ENCODE measurements around the gene STK38. TPM values are rescaled to one million over a fixed set of nuclear protein-coding genes. Genes with fewer than 3 reads are reported as not detected.

STK38 gene
- total RNA-seq (2021; ENCODE audit: unreplicated experiment) = 20.1 TPM
- polyA plus RNA-seq (2012) = 9.6 and 13.5 TPM in 2 replicates
- percentile 68 among the genes with signal in this experiment for Bru-seq, nascent RNA
- BruChase-seq, experiment 1, labeled RNA remaining after a 6-hour chase = percentile 80 among the genes with signal in this experiment
- percentile 87 among the genes with signal in this experiment for BruChase-seq, experiment 2, labeled RNA remaining after a 2-hour chase
- long read RNA-seq, transcript STK38-201 (14 exons, 3,576 nt) = major isoform, 12 of 59 reads
- long read RNA-seq, partial matches to known transcripts = 4 of 59 reads
- long read RNA-seq, other reads (novel, unspliced or antisense) = 43 of 59 reads

DNA sequence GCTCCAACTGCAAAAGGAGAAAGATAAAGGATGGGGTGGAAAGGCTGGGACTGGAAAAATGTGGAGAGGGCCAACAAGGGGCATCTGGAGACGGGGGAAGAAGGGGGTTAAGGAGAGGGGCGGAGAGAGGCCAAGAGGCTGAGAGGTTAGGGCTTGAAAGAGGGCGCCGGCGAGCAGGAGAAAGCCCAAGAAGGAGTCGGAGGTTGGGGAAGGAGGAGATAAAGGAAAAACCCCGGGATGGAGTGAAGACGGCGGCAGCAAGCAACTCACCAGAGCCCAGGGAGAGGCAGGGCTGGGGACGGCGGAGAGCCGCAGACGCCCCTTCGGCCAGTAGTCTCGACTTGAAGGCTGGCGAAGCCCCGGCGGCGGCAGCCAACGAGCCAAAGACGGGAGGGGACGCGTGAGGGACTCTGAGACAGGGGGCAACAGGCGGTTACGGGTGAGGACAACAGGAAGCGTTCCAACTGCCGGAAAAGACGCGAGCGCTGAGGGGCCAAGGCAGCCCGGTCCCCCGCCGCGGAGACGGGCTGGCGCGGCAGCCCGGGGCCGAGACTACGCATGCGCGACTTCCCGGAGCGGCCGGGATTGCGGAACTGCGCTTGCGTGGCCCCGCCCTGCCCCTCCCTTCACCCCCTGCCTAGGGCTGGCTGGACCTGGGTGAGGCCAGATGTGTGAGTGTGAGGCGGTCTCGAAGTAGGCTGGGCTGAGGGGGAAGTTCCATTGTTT, at the start of gene STK38:
Gene STK38 (minus strand): TSS at position 560 of the 726 bp plus-strand sequence. CDS start 7,277 bp downstream, outside the sequence.
- no peaks in the 10 kb centered on the region for H3K27me3 ChIP-seq (ENCODE audit: insufficient read depth, low read length)
- peaks cover 29% of the 10 kb centered on the region for H3K79me2 ChIP-seq (ENCODE audit: insufficient read depth, low read length)
- POLR2A ChIA-PET = no interaction called here
- peaks cover 9 to 19% of the 10 kb centered on the region in 2 experiments; a peak in 3 of 4 replicates for H3K4me1 ChIP-seq (ENCODE audit: control insufficient read depth in 1 of 2, insufficient read depth in 2 of 2, low read length in 2 of 2)
- H3K9me2 ChIP-seq (ENCODE audit: insufficient read depth) = no peaks in the 10 kb centered on the region
- peak within 1 kb of the TSS; percentile 73 to 81 for H3K4me3 ChIP-seq (replicated peaks in 1 of 2; ENCODE audit: low read depth in 1 of 2, low read length in 2 of 2)
- peak within 1 kb of the TSS; percentile 92 for H3K4me2 ChIP-seq (ENCODE audit: low read length)
- peaks cover 5% of the 10 kb centered on the region in 2 experiments; a peak in 2 of 4 replicates for H3K36me3 ChIP-seq (ENCODE audit: control insufficient read depth in 1 of 2, insufficient read depth in 2 of 2, low read length in 2 of 2)
- intact Hi-C loops (cut with micrococcal nuclease) = no loop called here
- peak within 1 kb of the TSS; percentile 84 for H3K9ac ChIP-seq (ENCODE audit: low read length)
- RAD21 ChIA-PET (ENCODE audit: low non-redundant PET in 1 of 2, low total read pairs in 2 of 2, uncharacterized antibody in 2 of 2, unreplicated experiment in 2 of 2) = no interaction called here
- no TSS peak for BruUV-seq (replicated peaks)
- H2AFZ ChIP-seq (ENCODE audit: low read depth, low read length, poor library complexity, severe bottlenecking) = no peak within 1 kb of the TSS
- CTCF ChIA-PET = no interaction called here
- ATAC-seq (peak; percentile 97), DNase-seq (ENCODE audit: low read depth, low spot score) (peak; percentile 65)
- H3K27ac ChIP-seq (ENCODE audit: low read depth, low read length) = peak within 1 kb of the TSS; percentile 76
- H4K20me1 ChIP-seq (ENCODE audit: insufficient read depth) = no peaks in the 10 kb centered on the region
- no peaks in the 10 kb centered on the region for H3K9me3 ChIP-seq (ENCODE audit: control insufficient read depth in 1 of 2, insufficient read depth in 1 of 2, low read depth in 1 of 2, low read length in 2 of 2)
- TF ChIP-seq, protein P1, sequence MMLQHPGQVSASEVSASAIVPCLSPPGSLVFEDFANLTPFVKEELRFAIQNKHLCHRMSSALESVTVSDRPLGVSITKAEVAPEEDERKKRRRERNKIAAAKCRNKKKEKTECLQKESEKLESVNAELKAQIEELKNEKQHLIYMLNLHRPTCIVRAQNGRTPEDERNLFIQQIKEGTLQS (IDR thresholded peaks at IDR 0.05) = no peak
- peak; percentile 98 for TF ChIP-seq POLR2AphosphoS5 (IDR thresholded peaks at IDR 0.05; ENCODE audit: low read depth, low read length)
- TF ChIP-seq, protein P2, sequence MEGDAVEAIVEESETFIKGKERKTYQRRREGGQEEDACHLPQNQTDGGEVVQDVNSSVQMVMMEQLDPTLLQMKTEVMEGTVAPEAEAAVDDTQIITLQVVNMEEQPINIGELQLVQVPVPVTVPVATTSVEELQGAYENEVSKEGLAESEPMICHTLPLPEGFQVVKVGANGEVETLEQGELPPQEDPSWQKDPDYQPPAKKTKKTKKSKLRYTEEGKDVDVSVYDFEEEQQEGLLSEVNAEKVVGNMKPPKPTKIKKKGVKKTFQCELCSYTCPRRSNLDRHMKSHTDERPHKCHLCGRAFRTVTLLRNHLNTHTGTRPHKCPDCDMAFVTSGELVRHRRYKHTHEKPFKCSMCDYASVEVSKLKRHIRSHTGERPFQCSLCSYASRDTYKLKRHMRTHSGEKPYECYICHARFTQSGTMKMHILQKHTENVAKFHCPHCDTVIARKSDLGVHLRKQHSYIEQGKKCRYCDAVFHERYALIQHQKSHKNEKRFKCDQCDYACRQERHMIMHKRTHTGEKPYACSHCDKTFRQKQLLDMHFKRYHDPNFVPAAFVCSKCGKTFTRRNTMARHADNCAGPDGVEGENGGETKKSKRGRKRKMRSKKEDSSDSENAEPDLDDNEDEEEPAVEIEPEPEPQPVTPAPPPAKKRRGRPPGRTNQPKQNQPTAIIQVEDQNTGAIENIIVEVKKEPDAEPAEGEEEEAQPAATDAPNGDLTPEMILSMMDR (IDR thresholded peaks at IDR 0.05 in 2 of 3, conservative IDR thresholded peaks at IDR 0.05 in 1 of 3; ENCODE audit: borderline replicate concordance in 1 of 3, insufficient read depth in 1 of 3, low read depth in 2 of 3, low read length in 2 of 3) = no peak
- peak; percentile 57 for TF ChIP-seq TCF7L2 (IDR thresholded peaks at IDR 0.05; ENCODE audit: borderline replicate concordance, extremely low read depth, insufficient read depth, insufficient read length)
- no peak for TF ChIP-seq SRF (IDR thresholded peaks at IDR 0.05; ENCODE audit: low read depth)
- TF ChIP-seq EGR1 (IDR thresholded peaks at IDR 0.05; ENCODE audit: low read depth) = no peak
- no peak for TF ChIP-seq JUND (IDR thresholded peaks at IDR 0.05)
- no peak for TF ChIP-seq CEBPB (IDR thresholded peaks at IDR 0.05; ENCODE audit: low read depth)
- TF ChIP-seq EZH2 (IDR thresholded peaks at IDR 0.05) = no peak
- no peak for TF ChIP-seq ZNF274 (IDR thresholded peaks at IDR 0.05; ENCODE audit: low read depth, low read length)
- TF ChIP-seq YY1 (IDR thresholded peaks at IDR 0.05; ENCODE audit: extremely low read depth, insufficient replicate concordance, low read depth, low read length) = peak; percentile 3
- TF ChIP-seq FOSL1 (IDR thresholded peaks at IDR 0.05; ENCODE audit: low read depth) = no peak
- TF ChIP-seq EZH2phosphoT487 (IDR thresholded peaks at IDR 0.05; ENCODE audit: borderline replicate concordance) = no peak
- TF ChIP-seq POLR2A (IDR thresholded peaks at IDR 0.05; ENCODE audit: borderline replicate concordance, extremely low read depth, insufficient read depth, insufficient read length) = peak; percentile 81
- no peak; the same call in 1 of the 2 replicates for TF ChIP-seq RAD21 (IDR thresholded peaks at IDR 0.05; ENCODE audit: low read depth)
- peak; percentile 53; the same call in 1 of the 2 replicates for TF ChIP-seq SIN3A (IDR thresholded peaks at IDR 0.05; ENCODE audit: low read depth)
- TF ChIP-seq, protein P3, sequence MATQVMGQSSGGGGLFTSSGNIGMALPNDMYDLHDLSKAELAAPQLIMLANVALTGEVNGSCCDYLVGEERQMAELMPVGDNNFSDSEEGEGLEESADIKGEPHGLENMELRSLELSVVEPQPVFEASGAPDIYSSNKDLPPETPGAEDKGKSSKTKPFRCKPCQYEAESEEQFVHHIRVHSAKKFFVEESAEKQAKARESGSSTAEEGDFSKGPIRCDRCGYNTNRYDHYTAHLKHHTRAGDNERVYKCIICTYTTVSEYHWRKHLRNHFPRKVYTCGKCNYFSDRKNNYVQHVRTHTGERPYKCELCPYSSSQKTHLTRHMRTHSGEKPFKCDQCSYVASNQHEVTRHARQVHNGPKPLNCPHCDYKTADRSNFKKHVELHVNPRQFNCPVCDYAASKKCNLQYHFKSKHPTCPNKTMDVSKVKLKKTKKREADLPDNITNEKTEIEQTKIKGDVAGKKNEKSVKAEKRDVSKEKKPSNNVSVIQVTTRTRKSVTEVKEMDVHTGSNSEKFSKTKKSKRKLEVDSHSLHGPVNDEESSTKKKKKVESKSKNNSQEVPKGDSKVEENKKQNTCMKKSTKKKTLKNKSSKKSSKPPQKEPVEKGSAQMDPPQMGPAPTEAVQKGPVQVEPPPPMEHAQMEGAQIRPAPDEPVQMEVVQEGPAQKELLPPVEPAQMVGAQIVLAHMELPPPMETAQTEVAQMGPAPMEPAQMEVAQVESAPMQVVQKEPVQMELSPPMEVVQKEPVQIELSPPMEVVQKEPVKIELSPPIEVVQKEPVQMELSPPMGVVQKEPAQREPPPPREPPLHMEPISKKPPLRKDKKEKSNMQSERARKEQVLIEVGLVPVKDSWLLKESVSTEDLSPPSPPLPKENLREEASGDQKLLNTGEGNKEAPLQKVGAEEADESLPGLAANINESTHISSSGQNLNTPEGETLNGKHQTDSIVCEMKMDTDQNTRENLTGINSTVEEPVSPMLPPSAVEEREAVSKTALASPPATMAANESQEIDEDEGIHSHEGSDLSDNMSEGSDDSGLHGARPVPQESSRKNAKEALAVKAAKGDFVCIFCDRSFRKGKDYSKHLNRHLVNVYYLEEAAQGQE (IDR thresholded peaks at IDR 0.05; ENCODE audit: low read depth) = no peak
- TF ChIP-seq, protein P4, sequence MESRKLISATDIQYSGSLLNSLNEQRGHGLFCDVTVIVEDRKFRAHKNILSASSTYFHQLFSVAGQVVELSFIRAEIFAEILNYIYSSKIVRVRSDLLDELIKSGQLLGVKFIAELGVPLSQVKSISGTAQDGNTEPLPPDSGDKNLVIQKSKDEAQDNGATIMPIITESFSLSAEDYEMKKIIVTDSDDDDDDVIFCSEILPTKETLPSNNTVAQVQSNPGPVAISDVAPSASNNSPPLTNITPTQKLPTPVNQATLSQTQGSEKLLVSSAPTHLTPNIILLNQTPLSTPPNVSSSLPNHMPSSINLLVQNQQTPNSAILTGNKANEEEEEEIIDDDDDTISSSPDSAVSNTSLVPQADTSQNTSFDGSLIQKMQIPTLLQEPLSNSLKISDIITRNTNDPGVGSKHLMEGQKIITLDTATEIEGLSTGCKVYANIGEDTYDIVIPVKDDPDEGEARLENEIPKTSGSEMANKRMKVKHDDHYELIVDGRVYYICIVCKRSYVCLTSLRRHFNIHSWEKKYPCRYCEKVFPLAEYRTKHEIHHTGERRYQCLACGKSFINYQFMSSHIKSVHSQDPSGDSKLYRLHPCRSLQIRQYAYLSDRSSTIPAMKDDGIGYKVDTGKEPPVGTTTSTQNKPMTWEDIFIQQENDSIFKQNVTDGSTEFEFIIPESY (IDR thresholded peaks at IDR 0.05; ENCODE audit: extremely low read depth, insufficient replicate concordance, low read length) = no peak

Data from HCT116 (cell line).